Thyroid gland (tissue), 4 donors: Measurements from ENCODE around the gene MCM3AP. TPM values are rescaled to one million over a fixed set of nuclear protein-coding genes. Genes with fewer than 3 reads are reported as not detected.

ENCODE experiments used
- DNase-seq, 2 donors: peaks; one replicate each; pipeline ENCODE4 v3.0.0-alpha.2; 2019
- H3K27ac ChIP-seq, 3 donors: fragments of 200-600 bp; sonication (generic); 1 replicate in 2 of 3; 2 replicates in 1 of 3; pipeline ENCODE4 v1.5.1; 2016 to 2019; ENCODE audit warnings: mild to moderate bottlenecking in 1 of 3, moderate library complexity in 1 of 3
- H3K27me3 ChIP-seq: fragments of 200-600 bp; sonication (generic); one replicate; pipeline ENCODE4 v1.5.1; 2019
- H3K36me3 ChIP-seq, 2 donors: fragments of 200-600 bp; sonication (generic); one replicate each; pipeline ENCODE4 v1.5.1; 2016 to 2019
- H3K4me1 ChIP-seq, 2 donors: fragments of 200-600 bp; sonication (generic); one replicate each; pipeline ENCODE4 v1.5.1; 2017 to 2019
- H3K4me3 ChIP-seq, 3 donors: fragments of 200-600 bp; sonication (generic); replicated peaks in 1 of 3; 1 replicate in 2 of 3; 2 replicates in 1 of 3; pipeline ENCODE4 v1.5.1; 2016; ENCODE audit warnings: mild to moderate bottlenecking in 1 of 3
- H3K9me3 ChIP-seq: fragments of 200-600 bp; sonication (generic); one replicate; pipeline ENCODE4 v1.5.1; 2017
- CTCF ChIP-seq, 6 experiments: fragments of 200-600 bp in 3 of 6; fragments of 450-650 bp in 3 of 6; sonication (generic) in 3 of 6; IDR thresholded peaks; one replicate each; pipeline ENCODE4 v1.5.1; 2016 to 2019; ENCODE audit warnings: antibody characterized with exemption in 6 of 6, mild to moderate bottlenecking in 2 of 6, inconsistent platforms in 1 of 6, moderate library complexity in 1 of 6
- POLR2A ChIP-seq, 2 donors: fragments of 450-650 bp; IDR thresholded peaks; one replicate each; pipeline ENCODE4 v1.6.1; 2017; ENCODE audit warnings: antibody characterized with exemption in 2 of 2, mild to moderate bottlenecking in 2 of 2, moderate library complexity in 1 of 2
- WGBS, 2 donors: methylation state at CpG; one replicate each; pipeline ENCODE4 v1.1.5; 2017; 5-methylcytosine and 5-hydroxymethylcytosine counted together
- intact Hi-C: fragments of 100-400 bp; cut with DNase I; formaldehyde crosslinking; loops from one replicate; pipeline ENCODE4 v1.15.1; 2023
- total RNA-seq, 4 donors: library from RNA; depleted of rRNA; stranded (reverse); fragments of >200 nt; gene quantifications; one replicate each; pipeline ENCODE4 v1.2.3, GENCODE V29; 2016

MCM3AP gene
- total RNA-seq, 4 donors from 2014 or later, result 65.7 to 116 (median 81.0) TPM

- WGBS, 2 donors, result 86 to 94% methylated on average over 11 to 12 of the region's 20 CpGs
- H3K27me3 ChIP-seq, result no peaks in the 10 kb centered on the region
- H3K9me3 ChIP-seq, result no peaks in the 10 kb centered on the region
- H3K4me3 ChIP-seq, result no peak overlapping the region
- no peaks in the 10 kb centered on the region for H3K4me1 ChIP-seq
- H3K36me3 ChIP-seq, result peaks cover 0 to 9% of the 10 kb centered on the region in 2 donors
- no peak for TF ChIP-seq CTCF (IDR thresholded peaks at IDR 0.05)
- no peak for TF ChIP-seq POLR2A (IDR thresholded peaks at IDR 0.05)
- no peak for DNase-seq
- no peak overlapping the region for H3K27ac ChIP-seq
- intact Hi-C loops, result no loop called here
Observed at GRCh38 chr21:46215436-46216131, 69.8 kb downstream of the MCM3AP start.

- 86 to 97% methylated on average over 7 to 25 of the region's 27 CpGs for WGBS, 2 donors
- H3K27ac ChIP-seq, result no peak overlapping the region
- H3K4me3 ChIP-seq, result no peak overlapping the region
- TF ChIP-seq POLR2A (IDR thresholded peaks at IDR 0.05) (no peak), CTCF (IDR thresholded peaks at IDR 0.05) (no peak)
- no peaks in the 10 kb centered on the region for H3K27me3 ChIP-seq
- no peak for DNase-seq
- H3K4me1 ChIP-seq, result no peaks in the 10 kb centered on the region
- peaks cover 0 to 7% of the 10 kb centered on the region in 2 donors for H3K36me3 ChIP-seq
- no peaks in the 10 kb centered on the region for H3K9me3 ChIP-seq
- intact Hi-C loops, result no loop called here
Observed at GRCh38 chr21:46214478-46215340, 70.7 kb downstream of the MCM3AP start.

- DNase-seq, result no peak
- Histone ChIP-seq H3K36me3 (no peaks in the 10 kb centered on the region), H3K9me3 (no peaks in the 10 kb centered on the region), H3K4me1 (no peaks in the 10 kb centered on the region), H3K27me3 (no peaks in the 10 kb centered on the region), H3K4me3 (no peak overlapping the region), H3K27ac (no peak overlapping the region)
- intact Hi-C loops, result no loop called here
- 92 to 95% methylated on average over 6 to 13 of the region's 15 CpGs for WGBS, 2 donors
- no peak for TF ChIP-seq POLR2A (IDR thresholded peaks at IDR 0.05)
- TF ChIP-seq CTCF (IDR thresholded peaks at IDR 0.05), result no peak
Observed at GRCh38 chr21:46213620-46214286, 71.7 kb downstream of the MCM3AP start.

GRCh38 chr21:46212721-46213484 lies 72.5 kb downstream of the MCM3AP start:
- 95% methylated on average over 12 to 13 of the region's 18 CpGs for WGBS, 2 donors
- no peaks in the 10 kb centered on the region for H3K27me3 ChIP-seq
- intact Hi-C loops, result no loop called here
- TF ChIP-seq CTCF (IDR thresholded peaks at IDR 0.05) (no peak), POLR2A (IDR thresholded peaks at IDR 0.05) (no peak)
- H3K4me3 ChIP-seq, result no peak overlapping the region
- no peaks in the 10 kb centered on the region for H3K36me3 ChIP-seq
- no peaks in the 10 kb centered on the region for H3K9me3 ChIP-seq
- H3K4me1 ChIP-seq, result no peaks in the 10 kb centered on the region
- DNase-seq, result no peak
- no peak overlapping the region for H3K27ac ChIP-seq
